Globus pallidus (tissue), 1 donor: Measurements from ENCODE around the gene CALY.

ENCODE experiments used
- DNase-seq: peaks from one replicate; pipeline ENCODE4 v3.0.0-alpha.2; 2015; ENCODE audit warnings: low spot score

The CALY gene

GRCh38 chr10:133366751-133367150 is 30.1 kb upstream of the CALY start:
- no peak for DNase-seq

- DNase-seq, result no peak
Measured at GRCh38 chr10:133366130-133366478, 29.4 kb upstream of the CALY start.

GRCh38 chr10:133365461-133366129 is 28.9 kb upstream of the CALY start:
- DNase-seq, result no peak

- DNase-seq, result no peak
Measured at GRCh38 chr10:133364645-133365431, 28.1 kb upstream of the CALY start.

GRCh38 chr10:133362846-133363245 is 26.1 kb upstream of the CALY start:
- no peak for DNase-seq

GRCh38 chr10:133361773-133362441 is 25.2 kb upstream of the CALY start:
- DNase-seq, result no peak

- no peak for DNase-seq
Measured at GRCh38 chr10:133361227-133361626, 24.5 kb upstream of the CALY start.

GRCh38 chr10:133359972-133360610 is 23.4 kb upstream of the CALY start:
- DNase-seq, result no peak

- DNase-seq, result no peak
Measured at GRCh38 chr10:133359554-133359971, 22.9 kb upstream of the CALY start.

- DNase-seq, result no peak
Measured at GRCh38 chr10:133358925-133359310, 22.2 kb upstream of the CALY start.

GRCh38 chr10:133358162-133358924 is 21.6 kb upstream of the CALY start:
- no peak for DNase-seq

- DNase-seq, result no peak
Measured at GRCh38 chr10:133357285-133358161, 20.8 kb upstream of the CALY start, which contains the start of gene FUOM. FUOM (minus strand) TSS chr10:133358019; CDS start chr10:133358007, 12 bp downstream.

- no peak for DNase-seq
Measured at GRCh38 chr10:133356549-133357284, 20.0 kb upstream of the CALY start.

GRCh38 chr10:133355991-133356390 is 19.3 kb upstream of the CALY start:
- DNase-seq, result no peak

- no peak for DNase-seq
Measured at GRCh38 chr10:133355266-133355665, 18.6 kb upstream of the CALY start.

- DNase-seq, result no peak
Measured at GRCh38 chr10:133354672-133355240, 18.1 kb upstream of the CALY start.

GRCh38 chr10:133353988-133354605 is 17.4 kb upstream of the CALY start:
- no peak for DNase-seq

GRCh38 chr10:133353202-133353959 is 16.7 kb upstream of the CALY start:
- no peak for DNase-seq
